HG02623 (cell line): ENCODE measurements around the gene TOX2.

Experiments
- ATAC-seq: cut with Tn5 transposase; IDR thresholded peaks from one replicate; pipeline ENCODE4 v1.9.1; 2021; ENCODE audit warnings: moderate library complexity; ENCODE audit not compliant: unreplicated experiment

TOX2 gene

GRCh38 chr20:44073011-44073674 lies 158.5 kb downstream of the TOX2 start:
- no peak for ATAC-seq

DNA sequence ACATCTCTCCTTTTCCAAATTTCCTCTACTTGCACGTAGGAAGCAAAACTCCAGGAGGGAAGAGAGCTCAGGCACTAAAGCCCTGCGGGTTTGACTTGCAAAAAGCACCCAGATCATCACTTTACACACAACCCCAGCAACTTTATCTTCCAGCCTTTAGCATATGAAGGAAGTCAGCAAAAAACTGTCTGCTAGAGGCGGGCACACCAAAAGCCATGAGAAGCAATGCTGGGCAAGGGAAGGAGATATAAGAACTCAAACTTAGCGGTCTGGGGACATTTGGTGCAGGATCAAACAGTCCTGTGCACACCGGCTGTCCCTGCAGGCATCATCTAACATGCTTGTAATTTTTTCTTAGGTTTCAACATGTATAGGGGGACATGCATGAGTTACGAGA lies 159.0 kb downstream of the TOX2 start:
- ATAC-seq = no peak

DNA sequence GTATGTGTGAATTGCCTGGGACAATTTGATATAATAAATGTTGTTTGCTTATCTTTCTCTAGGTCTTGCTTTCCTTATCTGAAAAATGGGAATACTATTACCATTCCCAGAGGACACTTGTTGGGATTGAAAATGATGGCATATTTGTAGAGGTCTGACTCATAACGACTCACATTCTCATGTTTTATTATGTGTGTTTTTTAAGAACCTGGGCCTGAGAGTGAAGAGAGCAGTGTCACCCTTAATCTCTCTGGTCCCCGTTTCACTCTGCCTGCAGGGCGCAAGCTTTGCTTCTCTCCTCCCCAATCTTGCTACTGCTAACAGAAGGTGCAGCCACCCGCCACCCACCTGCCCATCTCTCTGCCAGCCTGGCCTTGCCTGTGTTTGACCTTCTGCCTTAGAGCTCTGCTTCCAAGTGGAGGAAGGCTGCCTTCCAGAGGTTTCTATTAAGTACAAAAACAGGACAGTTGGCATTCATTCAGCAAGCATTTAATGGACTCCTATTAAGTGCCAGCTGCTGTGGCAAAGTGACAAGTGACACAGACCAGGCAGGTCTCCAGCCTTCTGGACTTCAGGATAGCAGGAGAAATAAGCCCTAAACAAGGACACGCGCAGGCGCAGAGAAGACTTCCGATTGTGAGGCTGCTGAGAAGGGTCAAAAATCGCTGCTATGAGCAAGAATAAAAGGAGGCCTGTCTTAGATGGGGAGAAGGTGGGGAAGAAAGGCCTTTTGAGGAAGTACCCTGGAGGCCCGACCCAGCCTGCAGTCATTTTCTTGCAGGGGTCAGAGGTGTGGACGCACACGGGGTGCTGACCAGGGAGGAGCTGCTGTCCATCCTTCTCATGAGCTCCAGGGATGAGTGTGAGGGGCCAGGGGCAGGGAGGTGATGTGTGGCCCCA lies 159.8 kb downstream of the TOX2 start:
- no peak for ATAC-seq

DNA sequence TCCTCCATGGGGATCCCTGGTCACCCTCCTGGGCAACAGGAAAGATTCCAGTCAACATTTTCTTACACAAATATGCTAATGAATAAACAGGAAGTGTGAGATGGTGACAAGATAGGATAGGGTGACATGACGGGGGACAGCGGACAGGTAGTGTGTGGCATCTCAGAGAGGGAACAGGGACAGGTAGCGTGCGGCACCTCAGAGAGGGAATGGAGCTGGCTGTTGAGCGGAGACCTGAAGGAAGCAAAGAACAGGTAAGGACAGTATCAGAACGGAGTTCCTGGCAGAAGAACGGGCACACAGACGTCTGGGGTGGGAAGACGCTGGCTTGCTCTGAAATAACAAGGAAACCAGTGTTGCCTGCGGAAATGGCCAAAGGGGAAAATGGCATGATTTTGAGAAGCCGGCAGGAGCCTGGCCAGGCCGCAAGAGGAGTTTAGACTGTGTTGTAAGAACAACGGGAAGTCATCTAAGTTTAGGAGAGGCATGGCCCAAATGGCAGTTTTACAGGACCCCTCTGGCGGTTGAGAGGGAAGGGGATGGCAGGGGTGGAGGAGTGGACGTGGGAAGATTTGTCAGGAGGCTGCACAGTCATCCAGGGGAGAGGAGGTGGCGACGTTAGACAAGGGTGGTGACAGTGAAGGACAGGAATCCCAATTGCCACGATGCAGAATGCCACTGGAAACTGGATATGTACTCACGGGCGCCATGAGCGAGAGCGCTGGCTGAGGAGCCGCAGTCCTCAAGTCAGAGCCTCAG lies 160.7 kb downstream of the TOX2 start:
- no peak for ATAC-seq

- ATAC-seq = no peak
Measured at GRCh38 chr20:44075950-44076232, 161.2 kb downstream of the TOX2 start.

- no peak for ATAC-seq
Measured at GRCh38 chr20:44079291-44079690, 164.6 kb downstream of the TOX2 start.

GRCh38 chr20:44080064-44080463 lies 165.4 kb downstream of the TOX2 start:
- no peak for ATAC-seq

GRCh38 chr20:44080646-44081267 lies 166.1 kb downstream of the TOX2 start:
- ATAC-seq = peak; percentile 53

- no peak for ATAC-seq
Measured at GRCh38 chr20:44081476-44081875, 166.8 kb downstream of the TOX2 start.

DNA sequence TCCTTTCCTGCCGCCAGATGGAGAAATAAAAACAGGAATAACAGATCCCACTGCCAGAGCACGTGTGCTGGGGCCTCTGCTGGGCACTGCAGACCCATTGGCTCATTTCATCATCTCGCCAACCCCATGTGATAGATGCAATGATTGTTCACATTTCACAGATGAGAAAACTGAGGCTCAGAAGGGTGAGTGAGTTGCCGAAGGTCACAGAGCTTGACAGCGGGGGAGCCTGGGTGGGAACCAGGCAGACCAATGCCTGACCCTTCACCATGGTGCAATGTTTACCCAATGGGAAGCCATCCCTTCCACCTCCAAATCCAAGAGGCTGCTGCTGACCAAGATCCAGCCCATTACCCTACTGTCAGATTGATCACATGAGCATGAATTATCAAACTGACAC lies 167.2 kb downstream of the TOX2 start:
- no peak for ATAC-seq

DNA sequence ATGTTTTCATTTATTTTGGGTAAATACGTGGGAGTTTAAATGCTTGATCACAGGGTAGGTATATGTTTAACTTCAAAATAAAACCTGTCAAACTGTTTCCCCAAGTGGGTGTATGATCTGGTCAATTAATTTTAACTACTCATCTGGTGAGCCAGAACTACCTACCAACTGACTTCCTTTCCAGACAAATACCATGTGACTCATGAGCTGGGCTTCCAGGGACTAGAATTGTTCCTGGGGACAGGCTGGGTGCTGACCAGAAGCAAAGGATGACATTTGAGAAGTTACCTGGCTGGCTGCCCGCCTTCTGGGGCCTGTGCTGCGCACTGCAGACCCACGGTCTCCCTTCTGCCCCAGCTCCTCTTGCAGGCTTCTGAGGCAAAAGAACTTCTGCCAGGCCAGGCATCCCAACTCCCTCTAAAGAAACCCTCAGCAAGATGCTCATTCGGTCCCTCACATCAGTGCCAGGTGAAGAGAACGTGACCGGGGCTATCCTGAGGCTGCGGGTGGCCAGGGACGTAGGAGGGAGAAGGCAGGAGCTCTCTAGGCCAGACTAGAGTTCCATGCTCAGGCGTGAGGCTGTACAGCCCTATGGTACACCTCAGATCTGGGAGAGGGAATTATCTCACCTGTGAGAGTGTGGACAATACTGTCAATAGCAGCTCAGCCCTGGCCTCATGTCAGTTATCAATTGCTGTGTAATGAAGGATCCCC lies 168.7 kb downstream of the TOX2 start:
- ATAC-seq = no peak

DNA sequence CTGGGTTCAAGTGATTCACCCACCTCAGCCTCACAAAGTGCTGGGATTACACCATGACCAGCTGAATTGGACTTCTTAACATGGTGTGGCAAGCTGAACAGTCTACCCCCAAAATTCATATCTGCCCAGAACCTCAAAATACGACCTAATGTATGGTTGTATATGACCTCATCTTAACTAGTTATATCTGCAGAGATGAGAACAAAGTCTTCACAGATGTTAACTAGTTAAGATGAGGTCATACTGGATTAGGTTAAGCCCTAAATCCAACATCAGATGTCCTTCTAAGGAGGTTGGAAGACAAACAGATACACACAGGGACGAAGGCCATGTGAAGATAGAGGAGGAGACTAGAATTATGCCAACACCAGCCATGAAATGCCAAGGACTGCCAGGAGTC lies 169.8 kb downstream of the TOX2 start:
- no peak for ATAC-seq

- ATAC-seq = no peak
Measured at GRCh38 chr20:44084891-44085290, 170.2 kb downstream of the TOX2 start.

- no peak for ATAC-seq
Measured at GRCh38 chr20:44085616-44086434, 171.2 kb downstream of the TOX2 start.

GRCh38 chr20:44087051-44087856 lies 172.6 kb downstream of the TOX2 start:
- ATAC-seq = no peak

- ATAC-seq = no peak
Measured at GRCh38 chr20:44087857-44088120, 173.1 kb downstream of the TOX2 start.

GRCh38 chr20:44089987-44090674 lies 175.5 kb downstream of the TOX2 start:
- ATAC-seq = no peak

DNA sequence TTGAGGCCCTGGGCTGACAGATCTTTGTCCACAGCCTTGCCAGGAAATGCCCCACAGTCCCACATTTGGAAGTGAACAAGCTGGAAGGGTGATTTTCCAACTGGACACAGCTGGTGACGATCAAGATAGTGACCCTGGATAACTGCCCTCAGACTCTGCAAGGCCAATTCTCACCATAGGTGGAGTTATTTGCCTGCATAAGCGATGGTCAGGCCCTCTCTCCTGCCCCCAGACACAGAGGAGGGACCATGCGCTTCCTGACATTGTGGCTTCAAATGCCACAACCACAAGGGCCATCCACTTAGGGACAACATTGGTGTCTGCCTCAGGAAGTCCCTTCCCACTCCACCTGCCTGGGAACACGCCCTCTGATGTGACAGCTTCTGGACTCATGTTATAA lies 176.4 kb downstream of the TOX2 start:
- ATAC-seq = no peak
